Stimulated activated CD4-positive, alpha-beta T cell treated with anti-CD3 and anti-CD28 coated beads, Interleukin-12 subunit alpha, Interleukin-12 subunit beta, amount 100 ng/mL, for 4 hours (primary cell): ENCODE data around the gene TNIK.
"Not testable (repeated sequence)": the region's sequence is repeated elsewhere in the genome, so short reads cannot be mapped to it uniquely, and the experiment has no call there.

Experiments used
- DNase-seq: peaks from one replicate; pipeline ENCODE4 v3.0.0-alpha.2; 2020

TNIK gene

GRCh38 chr3:171245796-171246765, 214.1 kb downstream of the TNIK start:
- no peak for DNase-seq

GRCh38 chr3:171242951-171243350, 217.3 kb downstream of the TNIK start:
- no peak for DNase-seq

GRCh38 chr3:171242170-171242569, 218.0 kb downstream of the TNIK start:
- DNase-seq: no peak

- DNase-seq: not testable (repeated sequence)
Observed at GRCh38 chr3:171241655-171242054, 218.6 kb downstream of the TNIK start.

GRCh38 chr3:171240504-171240835, 219.7 kb downstream of the TNIK start:
- no peak for DNase-seq

- DNase-seq: no peak
Observed at GRCh38 chr3:171239757-171240503, 220.3 kb downstream of the TNIK start.

GRCh38 chr3:171237009-171237385, 223.2 kb downstream of the TNIK start:
- DNase-seq: no peak

- no peak for DNase-seq
Observed at GRCh38 chr3:171236265-171237008, 223.8 kb downstream of the TNIK start.

GRCh38 chr3:171234298-171235010, 225.8 kb downstream of the TNIK start:
- no peak for DNase-seq

GRCh38 chr3:171231361-171231760, 228.8 kb downstream of the TNIK start:
- DNase-seq: no peak

GRCh38 chr3:171230865-171231264, 229.3 kb downstream of the TNIK start:
- no peak for DNase-seq

GRCh38 chr3:171229173-171229572, 231.0 kb downstream of the TNIK start:
- DNase-seq: no peak

- DNase-seq: no peak
Observed at GRCh38 chr3:171228240-171228639, 232.0 kb downstream of the TNIK start.

GRCh38 chr3:171227828-171228227, 232.4 kb downstream of the TNIK start:
- no peak for DNase-seq

GRCh38 chr3:171227359-171227758, 232.8 kb downstream of the TNIK start:
- no peak for DNase-seq

- no peak for DNase-seq
Observed at GRCh38 chr3:171226794-171227193, 233.4 kb downstream of the TNIK start.

GRCh38 chr3:171225708-171226107, 234.5 kb downstream of the TNIK start:
- DNase-seq: no peak

GRCh38 chr3:171225165-171225564, 235.0 kb downstream of the TNIK start:
- no peak for DNase-seq

- no peak for DNase-seq
Observed at GRCh38 chr3:171223396-171223795, 236.8 kb downstream of the TNIK start.

GRCh38 chr3:171222995-171223394, 237.2 kb downstream of the TNIK start:
- no peak for DNase-seq

- no peak for DNase-seq
Observed at GRCh38 chr3:171221597-171221996, 238.6 kb downstream of the TNIK start.

GRCh38 chr3:171221104-171221503, 239.1 kb downstream of the TNIK start:
- DNase-seq: no peak

- DNase-seq: no peak
Observed at GRCh38 chr3:171219258-171219657, 240.9 kb downstream of the TNIK start.
